HepG2 (cell line): ENCODE measurements around the gene USP10. TPM values are rescaled to one million over a fixed set of nuclear protein-coding genes. Genes with fewer than 3 reads are reported as not detected.

Source experiments
- ATAC-seq: fragments of 200-7000 bp; cut with Tn5 transposase; 3 replicates; pipeline ENCODE4 v1.9.1; 2020; ENCODE audit warnings: mild to moderate bottlenecking, moderate library complexity
- BruUV-seq: library from RNA; stranded (reverse); fragments of 400-500 nt; replicated peaks from 2 replicates; lab custom pipeline; 2021; lab: Mats Ljungman, UMichigan
- CTCF ChIA-PET: fragments of 300-600 bp; formaldehyde crosslinking; extraction: SDS; loops from one replicate; lab custom pipeline; 2021; ENCODE audit warnings: low total read pairs, inconsistent platforms, low intra/inter-chr PET ratio; lab: Yijun Ruan, JAX
- POLR2A ChIA-PET: fragments of 350-600 bp; sonication (Branson Sonifier 250); formaldehyde crosslinking; loops from one replicate; lab custom pipeline; 2020; ENCODE audit warnings: antibody characterized with exemption, inconsistent platforms; lab: Yijun Ruan, JAX
- DNase-seq: peaks from one replicate; pipeline ENCODE4 v3.0.0-alpha.2; 2015; ENCODE audit warnings: low spot score
- FAIRE-seq: peaks from 3 replicates; lab custom pipeline; 2011; peaks lifted over from hg19 to GRCh38; lab: Jason Lieb, UNC
- H2AFZ ChIP-seq: one replicate; pipeline ENCODE4 v1.6.1; 2011; ENCODE audit warnings: low read length, inconsistent platforms
- H3K27ac ChIP-seq: fragments of 300-600 bp; 3 replicates; pipeline ENCODE4 v1.8.0; 2011; ENCODE audit warnings: mixed run types, mild to moderate bottlenecking, mixed read lengths, low read length, inconsistent platforms; ENCODE audit not compliant: insufficient read depth; ENCODE audit errors: extremely low read length
- H3K27me3 ChIP-seq, 2 experiments: fragments of 200-600 bp in 1 of 2; 2 replicates in 1 of 2; 3 replicates in 1 of 2; pipeline versions ENCODE4 v1.6.0 to v1.8.0; 2011; ENCODE audit warnings: low read length in 2 of 2, mild to moderate bottlenecking in 2 of 2, moderate library complexity in 2 of 2, inconsistent platforms in 1 of 2; ENCODE audit not compliant: insufficient read depth in 2 of 2, control insufficient read depth in 1 of 2
- H3K36me3 ChIP-seq, 2 experiments: fragments of 200-600 bp in 1 of 2; replicated peaks in 1 of 2; 2 replicates in 1 of 2; 3 replicates in 1 of 2; pipeline versions ENCODE4 v1.5.1 to v1.8.0; 2011; ENCODE audit warnings: low read length in 2 of 2, inconsistent platforms in 1 of 2; ENCODE audit not compliant: insufficient read depth in 2 of 2, control insufficient read depth in 1 of 2
- H3K4me1 ChIP-seq: 2 replicates; pipeline ENCODE4 v1.5.1; 2012; ENCODE audit warnings: low read length, inconsistent platforms; ENCODE audit not compliant: insufficient read depth
- H3K4me2 ChIP-seq: 2 replicates; pipeline ENCODE4 v1.6.0; 2011; ENCODE audit warnings: low read depth, low read length, inconsistent platforms
- H3K4me3 ChIP-seq, 3 experiments: fragments of 200-600 bp in 1 of 3; sonication (generic), shearing (Covaris generic) in 1 of 3; replicated peaks in 1 of 3; 2 replicates each; pipeline ENCODE4 v1.5.1; 2011 to 2016; ENCODE audit warnings: low read length in 3 of 3, inconsistent platforms in 2 of 3, low read depth in 2 of 3, mild to moderate bottlenecking in 2 of 3, control low read depth in 1 of 3, mixed read lengths in 1 of 3; ENCODE audit not compliant: insufficient read depth in 1 of 3
- H3K79me2 ChIP-seq: one replicate; pipeline ENCODE4 v1.6.1; 2011; ENCODE audit warnings: low read length, inconsistent platforms; ENCODE audit not compliant: insufficient read depth
- H3K9ac ChIP-seq: 2 replicates; pipeline ENCODE4 v1.6.0; 2011; ENCODE audit warnings: mild to moderate bottlenecking, low read depth, low read length, inconsistent platforms; ENCODE audit not compliant: insufficient read depth
- H3K9me3 ChIP-seq: 2 replicates; pipeline ENCODE4 v1.5.1; 2012; ENCODE audit warnings: mild to moderate bottlenecking, low read length
- H4K20me1 ChIP-seq: 2 replicates; pipeline ENCODE4 v1.6.0; 2011; ENCODE audit warnings: inconsistent platforms, mild to moderate bottlenecking, low read length, moderate library complexity; ENCODE audit not compliant: insufficient read depth
- AHR ChIP-seq: IDR thresholded peaks from 2 replicates; pipeline ENCODE4 v1.6.1; 2018; ENCODE audit warnings: missing genetic modification reagents, missing compliant biosample characterization
- ASH2L ChIP-seq: fragments of 300-600, 200-600 bp; sonication (generic); IDR thresholded peaks from 2 replicates; pipeline ENCODE4 v1.7.0; 2017; ENCODE audit warnings: low read depth, mild to moderate bottlenecking, moderate library complexity, mixed read lengths, low read length; ENCODE audit not compliant: insufficient read length
- CTCF ChIP-seq: sonication (generic); formaldehyde crosslinking; IDR thresholded peaks from 2 replicates; pipeline ENCODE4 v1.5.0; 2020; ENCODE audit warnings: mild to moderate bottlenecking, missing genetic modification reagents, moderate library complexity
- ERF ChIP-seq: IDR thresholded peaks from 2 replicates; pipeline ENCODE4 v1.6.1; 2018; ENCODE audit warnings: missing biosample characterization, missing genetic modification reagents
- NCOA1 ChIP-seq: sonication (generic); formaldehyde crosslinking; IDR thresholded peaks from 2 replicates; pipeline ENCODE4 v1.9.0; 2021; ENCODE audit warnings: missing genetic modification reagents
- PRPF4 ChIP-seq: fragments of 200-400 bp; formaldehyde crosslinking; IDR thresholded peaks from 2 replicates; pipeline ENCODE4 v1.6.1; 2016; ENCODE audit warnings: low read length, low read depth; ENCODE audit not compliant: poor library complexity, severe bottlenecking
- SP1 ChIP-seq, 2 experiments: fragments of 450-650 bp in 1 of 2; sonication (generic) in 1 of 2; formaldehyde crosslinking in 1 of 2; IDR thresholded peaks; 2 replicates each; pipeline versions ENCODE4 v1.4.0 to v1.6.1; 2016 to 2020; ENCODE audit warnings: missing genetic modification reagents in 1 of 2
- SRF ChIP-seq: IDR thresholded peaks from 2 replicates; pipeline ENCODE4 v1.6.1; 2011; ENCODE audit warnings: mild to moderate bottlenecking, low read depth, low read length, moderate library complexity
- TAF15 ChIP-seq: fragments of 200-400 bp; formaldehyde crosslinking; IDR thresholded peaks from one replicate; pipeline ENCODE4 v1.6.1; 2018; ENCODE audit warnings: mild to moderate bottlenecking, low read depth, low read length; ENCODE audit not compliant: poor library complexity, severe bottlenecking
- TCF7L2 ChIP-seq: IDR thresholded peaks from 2 replicates; pipeline ENCODE4 v1.6.1; 2011; ENCODE audit warnings: mild to moderate bottlenecking, low read depth, low read length, moderate library complexity
- ZBTB38 ChIP-seq: sonication (generic); formaldehyde crosslinking; IDR thresholded peaks from 2 replicates; pipeline ENCODE4 v1.5.1; 2020; ENCODE audit warnings: mild to moderate bottlenecking, missing genetic modification reagents
- ZNF280D ChIP-seq: sonication (generic); formaldehyde crosslinking; IDR thresholded peaks from 2 replicates; pipeline ENCODE4 v1.5.1; 2020; ENCODE audit warnings: mild to moderate bottlenecking, missing genetic modification reagents
- ZNF367 ChIP-seq: sonication (generic); formaldehyde crosslinking; IDR thresholded peaks from 2 replicates; pipeline ENCODE4 v1.4.0; 2020; ENCODE audit warnings: missing genetic modification reagents, borderline replicate concordance
- ZNF660 ChIP-seq: sonication (generic); formaldehyde crosslinking; IDR thresholded peaks from 2 replicates; pipeline ENCODE4 v1.5.1; 2020; ENCODE audit warnings: mild to moderate bottlenecking, low read depth, missing genetic modification reagents, borderline replicate concordance
- WGBS: methylation state at CpG from one replicate; pipeline ENCODE4 v1.1.6; 2017; ENCODE audit warnings: low lambda C conversion rate; 5-methylcytosine and 5-hydroxymethylcytosine counted together
- in situ Hi-C: cut with HindIII; loops from 2 replicates; pipeline ENCODE4 v1.10.0; 2017; ENCODE audit warnings: low pct_unique_long_range_greater_than_20kb; ENCODE audit not compliant: extremely low pct_ligation_motif_present
- intact Hi-C: fragments of 100-400 bp; cut with micrococcal nuclease; formaldehyde crosslinking; loops from one replicate; pipeline ENCODE4 v1.10.0; 2022; ENCODE audit not compliant: unreplicated experiment
- polyA plus RNA-seq, 8 experiments: library from polyadenylated mRNA; depleted of rRNA in 3 of 8; stranded (reverse) in 7 of 8; unstranded in 1 of 8; fragments of >200 nt; fragmentation: Illumina TruSeq in 4 of 8; extraction: Trizol in 4 of 8; gene quantifications; 2 replicates each; pipeline versions ENCODE4 v1.2.1 to v1.2.3, GENCODE V29; 2011 to 2016; ENCODE audit warnings: low read depth in 4 of 8, missing spikeins in 1 of 8, mixed read lengths in 1 of 8; ENCODE audit not compliant: insufficient read depth in 1 of 8
- total RNA-seq, 5 experiments: library from RNA; depleted of rRNA; stranded (reverse); fragments of >200 nt; fragmentation: Illumina TruSeq; extraction: Trizol; gene quantifications; 2 replicates each; pipeline ENCODE4 v1.2.3, GENCODE V29; 2016; ENCODE audit warnings: low read depth in 1 of 5
- TF ChIP-seq, protein P1 (sequence below): sonication (generic); formaldehyde crosslinking; IDR thresholded peaks from 2 replicates; pipeline ENCODE4 v1.5.0; 2020; ENCODE audit warnings: missing genetic modification reagents

Gene USP10
- total and polyA plus RNA-seq, 2 of the 13 experiments (the other 11 are each of a cell fraction or from before 2014, with no cell fraction given), result 79.1 to 122 TPM

- Histone ChIP-seq H3K36me3 (peaks cover 23 to 46% of the 10 kb centered on the region in 2 experiments), H3K4me1 (peaks cover 60% of the 10 kb centered on the region), H3K9ac (no peak overlapping the region), H3K27ac (no peak overlapping the region), H3K27me3 (no peaks in the 10 kb centered on the region), H3K79me2 (peaks cover 88% of the 10 kb centered on the region), H4K20me1 (peaks cover 68% of the 10 kb centered on the region), H2AFZ (no peak overlapping the region), H3K9me3 (no peaks in the 10 kb centered on the region), H3K4me3 (no peak overlapping the region), H3K4me2 (no peak overlapping the region)
- 78% methylated on average over 7 of the region's 7 CpGs for WGBS
- in situ Hi-C loops (no loop called here), intact Hi-C loops (no loop called here)
- DNase-seq, result peak; percentile 69
- ATAC-seq, result peak; percentile 49
- ChIA-PET POLR2A (interaction anchor here (1.1 to 1.5 kb wide), 3 partner anchors 13 to 255 kb away, joined by 3 to 5 read pairs (median 3); no protein-coding TSS in a partner anchor), CTCF (interaction anchor here (1.6 to 4.4 kb wide), 4 partner anchors 13 to 228 kb away, joined by 4 to 37 read pairs (median 22); no protein-coding TSS in a partner anchor)
- peak; percentile 34 for FAIRE-seq
- BruUV-seq, result no TSS peak
- TF ChIP-seq ZBTB38 (CRISPR knock-in tag), result peak; percentile 83
- TF ChIP-seq ZNF280D (CRISPR knock-in tag), result no peak
- no peak for TF ChIP-seq TAF15
- no peak for TF ChIP-seq ZNF660 (CRISPR knock-in tag)
- TF ChIP-seq CTCF, result peak; percentile 24; the same call in 1 of the 2 replicates
- TF ChIP-seq SP1 (IDR thresholded peaks at IDR 0.05), result no peak
- TF ChIP-seq SP1 (CRISPR knock-in tag; IDR thresholded peaks at IDR 0.05), result no peak
- no peak for TF ChIP-seq TCF7L2
- TF ChIP-seq, protein P1, sequence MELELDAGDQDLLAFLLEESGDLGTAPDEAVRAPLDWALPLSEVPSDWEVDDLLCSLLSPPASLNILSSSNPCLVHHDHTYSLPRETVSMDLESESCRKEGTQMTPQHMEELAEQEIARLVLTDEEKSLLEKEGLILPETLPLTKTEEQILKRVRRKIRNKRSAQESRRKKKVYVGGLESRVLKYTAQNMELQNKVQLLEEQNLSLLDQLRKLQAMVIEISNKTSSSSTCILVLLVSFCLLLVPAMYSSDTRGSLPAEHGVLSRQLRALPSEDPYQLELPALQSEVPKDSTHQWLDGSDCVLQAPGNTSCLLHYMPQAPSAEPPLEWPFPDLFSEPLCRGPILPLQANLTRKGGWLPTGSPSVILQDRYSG, result no peak
- no peak for TF ChIP-seq SRF
- TF ChIP-seq PRPF4, result peak; percentile 60
- TF ChIP-seq ERF (CRISPR knock-in tag), result no peak
- TF ChIP-seq NCOA1, result no peak
- no peak for TF ChIP-seq AHR (CRISPR knock-in tag)
- peak; percentile 18 for TF ChIP-seq ASH2L
- TF ChIP-seq ZNF367 (CRISPR knock-in tag), result no peak
These were observed 39.7 kb downstream of the USP10 start for GRCh38 chr16:84739349-84740124.
